H1 (cell line): ENCODE data around the gene CD84. TPM values are rescaled to one million over a fixed set of nuclear protein-coding genes. Genes with fewer than 3 reads are reported as not detected.

Experiments
- CTBP2 ChIP-seq: IDR thresholded peaks from 2 replicates; pipeline ENCODE4 v1.7.0; 2011; ENCODE audit warnings: borderline replicate concordance, mild to moderate bottlenecking, moderate library complexity, mixed read lengths, low read length; ENCODE audit not compliant: insufficient read depth, insufficient read length
- EP300 ChIP-seq, 2 experiments: IDR thresholded peaks; 1 replicate in 1 of 2; 2 replicates in 1 of 2; pipeline ENCODE4 v1.6.1; 2011 to 2012; ENCODE audit warnings: low read depth in 2 of 2, low read length in 2 of 2, mild to moderate bottlenecking in 2 of 2, borderline replicate concordance in 1 of 2, inconsistent platforms in 1 of 2, moderate library complexity in 1 of 2
- GTF2F1 ChIP-seq: IDR thresholded peaks from 2 replicates; pipeline ENCODE4 v1.6.1; 2012; ENCODE audit warnings: low read depth, low read length, improper control_type of control experiment, borderline replicate concordance
- POLR2A ChIP-seq, 2 experiments: IDR thresholded peaks; 1 replicate in 1 of 2; 2 replicates in 1 of 2; pipeline ENCODE4 v1.6.1; 2011; ENCODE audit warnings: low read depth in 2 of 2, low read length in 2 of 2, mild to moderate bottlenecking in 2 of 2; ENCODE audit errors: control extremely low read depth in 1 of 2
- TAF7 ChIP-seq: optimal IDR thresholded peaks from 2 replicates; pipeline ENCODE3; 2011; ENCODE audit warnings: low read depth, mild to moderate bottlenecking, inconsistent platforms, low read length, moderate library complexity, borderline replicate concordance
- polyA plus RNA-seq, 7 experiments: library from polyadenylated mRNA; depleted of rRNA in 3 of 7; stranded (reverse) in 5 of 7; unstranded in 2 of 7; fragments of >200 nt in 5 of 7; fragments of 200-250 nt in 2 of 7; gene quantifications; 1 replicate in 5 of 7; 2 replicates in 1 of 7; 4 replicates in 1 of 7; pipeline versions ENCODE4 v1.2.1 to v1.2.3, GENCODE V29; 2011 to 2013; ENCODE audit warnings: missing spikeins in 2 of 7, mixed read lengths in 2 of 7
- total RNA-seq: library from RNA; stranded (reverse); fragmentation: NEBNext Ultra II Directional; extraction: Animal tissue kit (Norgen Biotek cat#: 25700); gene quantifications from 2 replicates; pipeline ENCODE4 v1.2.1, GENCODE V29; 2021

Gene CD84
- total and polyA plus RNA-seq, 2 of the 8 experiments (the other 6 are each of a cell fraction or from before 2014, with no cell fraction given) = not detected

DNA sequence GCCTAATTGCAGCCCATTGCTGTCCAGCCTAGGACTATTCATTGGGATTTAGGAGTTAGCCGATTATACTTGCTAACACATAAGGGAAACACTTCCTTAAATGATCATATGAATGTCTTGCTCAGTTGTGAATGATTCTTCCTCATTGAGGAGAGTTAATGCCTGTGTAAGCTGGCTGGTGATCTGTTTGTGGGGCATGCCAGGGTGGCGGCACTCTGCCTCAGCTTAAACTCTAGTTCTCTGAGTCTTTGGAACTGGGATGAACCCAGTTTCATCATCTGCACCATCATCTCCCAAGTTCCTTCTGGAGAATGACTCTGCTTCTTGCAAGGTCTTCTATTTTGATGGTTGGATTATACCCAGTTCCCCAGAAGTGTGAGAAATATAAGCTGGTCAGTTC is 32.4 kb downstream of the CD84 start (continued):
- TF ChIP-seq CTBP2 (no peak), GTF2F1 (no peak), EP300 (IDR thresholded peaks at IDR 0.05; ENCODE audit: borderline replicate concordance in 1 of 2, low read depth in 2 of 2, low read length in 2 of 2) (no peak), TAF7 (no peak), POLR2A (IDR thresholded peaks at IDR 0.05; ENCODE audit: control extremely low read depth in 1 of 2, low read depth in 2 of 2, low read length in 2 of 2) (no peak)
